IMR-90 (cell line): ENCODE data around the gene GRIK3. TPM values are rescaled to one million over a fixed set of nuclear protein-coding genes. Genes with fewer than 3 reads are reported as not detected.

Source experiments
- ATAC-seq: fragments of 200-7000 bp; cut with Tn5 transposase; 2 replicates; pipeline ENCODE4 v1.9.1; 2020; ENCODE audit warnings: low read depth, mild to moderate bottlenecking, moderate library complexity
- BruUV-seq: library from RNA; stranded (reverse); fragments of 400-500 nt; replicated peaks from 2 replicates; lab custom pipeline; 2021; lab: Mats Ljungman, UMichigan
- CTCF ChIA-PET: fragments of 300-600 bp; formaldehyde crosslinking; extraction: SDS; loops from one replicate; lab custom pipeline; 2021; ENCODE audit warnings: antibody characterized with exemption; lab: Yijun Ruan, JAX
- POLR2A ChIA-PET: fragments of 300-600 bp; sonication (Branson Sonifier 250); formaldehyde crosslinking; loops from one replicate; lab custom pipeline; 2022; ENCODE audit warnings: antibody characterized with exemption; ENCODE audit not compliant: unreplicated experiment; lab: Charles Lee
- DNase-seq: peaks from one replicate; pipeline ENCODE4 v3.0.0; 2013
- H2AFZ ChIP-seq: replicated peaks from 2 replicates; pipeline ENCODE3; 2013; ENCODE audit warnings: low read length, mild to moderate bottlenecking; ENCODE audit not compliant: poor library complexity
- H2AK5ac ChIP-seq: 2 replicates; pipeline ENCODE4 v1.6.1; 2013; ENCODE audit warnings: low read depth, low read length, inconsistent platforms
- H2AK9ac ChIP-seq: replicated peaks from 2 replicates; pipeline ENCODE3; 2013; ENCODE audit warnings: mild to moderate bottlenecking, low read depth, low read length, moderate library complexity; ENCODE audit not compliant: poor library complexity
- H2BK120ac ChIP-seq: 2 replicates; pipeline ENCODE4 v1.6.1; 2013; ENCODE audit warnings: low read depth, low read length, inconsistent platforms
- H2BK15ac ChIP-seq: 3 replicates; pipeline ENCODE4 v1.6.1; 2013; ENCODE audit warnings: low read depth, low read length, inconsistent platforms
- H2BK20ac ChIP-seq: 2 replicates; pipeline ENCODE4 v1.6.1; 2013; ENCODE audit warnings: low read depth, mild to moderate bottlenecking, inconsistent platforms, low read length, moderate library complexity
- H2BK5ac ChIP-seq: 2 replicates; pipeline ENCODE4 v1.6.1; 2013; ENCODE audit warnings: mild to moderate bottlenecking, low read depth, low read length, inconsistent platforms; ENCODE audit not compliant: poor library complexity, severe bottlenecking
- H3K14ac ChIP-seq: replicated peaks from 2 replicates; pipeline ENCODE4 v1.6.1; 2013; ENCODE audit warnings: low read depth, low read length, inconsistent platforms
- H3K18ac ChIP-seq: 2 replicates; pipeline ENCODE4 v1.6.1; 2013; ENCODE audit warnings: low read depth, low read length, control low read depth
- H3K23ac ChIP-seq: 2 replicates; pipeline ENCODE4 v1.6.1; 2013; ENCODE audit warnings: low read depth, low read length, inconsistent platforms
- H3K27ac ChIP-seq: 2 replicates; pipeline ENCODE4 v1.5.1; 2013; ENCODE audit warnings: mild to moderate bottlenecking, control low read depth, low read length; ENCODE audit not compliant: insufficient read depth
- H3K27me3 ChIP-seq: 2 replicates; pipeline ENCODE4 v1.6.1; 2013; ENCODE audit warnings: low read length; ENCODE audit not compliant: control insufficient read depth, insufficient read depth
- H3K36me3 ChIP-seq: 2 replicates; pipeline ENCODE4 v1.6.1; 2013; ENCODE audit warnings: low read length, mixed read lengths; ENCODE audit not compliant: control insufficient read depth, insufficient read depth
- H3K4ac ChIP-seq: 2 replicates; pipeline ENCODE4 v1.6.1; 2013; ENCODE audit warnings: low read depth, low read length, inconsistent platforms
- H3K4me1 ChIP-seq: 2 replicates; pipeline ENCODE4 v1.6.1; 2013; ENCODE audit warnings: low read length, mixed read lengths; ENCODE audit not compliant: control insufficient read depth, insufficient read depth
- H3K4me2 ChIP-seq: 2 replicates; pipeline ENCODE4 v1.6.1; 2013; ENCODE audit warnings: low read depth, mild to moderate bottlenecking, control low read depth, low read length, moderate library complexity
- H3K4me3 ChIP-seq: 2 replicates; pipeline ENCODE4 v1.5.1; 2013; ENCODE audit warnings: low read depth, mild to moderate bottlenecking, control low read depth, low read length, moderate library complexity; ENCODE audit not compliant: insufficient read depth
- H3K56ac ChIP-seq: 2 replicates; pipeline ENCODE4 v1.6.1; 2013; ENCODE audit warnings: low read length, inconsistent platforms; ENCODE audit not compliant: insufficient read depth; ENCODE audit errors: extremely low read depth
- H3K79me1 ChIP-seq, 2 experiments: 2 replicates each; pipeline ENCODE4 v1.6.1; 2013; ENCODE audit warnings: low read length in 2 of 2, inconsistent platforms in 1 of 2, low read depth in 1 of 2
- H3K9ac ChIP-seq: 2 replicates; pipeline ENCODE4 v1.6.1; 2013; ENCODE audit warnings: low read depth, low read length, control low read depth
- H3K9me1 ChIP-seq: 2 replicates; pipeline ENCODE4 v1.6.1; 2013; ENCODE audit warnings: low read length, inconsistent platforms; ENCODE audit not compliant: insufficient read depth
- H3K9me3 ChIP-seq: 2 replicates; pipeline ENCODE4 v1.6.1; 2013; ENCODE audit warnings: low read length; ENCODE audit not compliant: control insufficient read depth, insufficient read depth
- H4K20me1 ChIP-seq: 2 replicates; pipeline ENCODE4 v1.6.1; 2013; ENCODE audit warnings: low read length, inconsistent platforms; ENCODE audit not compliant: insufficient read depth
- H4K5ac ChIP-seq: 2 replicates; pipeline ENCODE4 v1.6.1; 2013; ENCODE audit warnings: mild to moderate bottlenecking, low read depth, low read length, control low read depth
- H4K8ac ChIP-seq, 2 experiments: 2 replicates each; pipeline ENCODE4 v1.6.1; 2013; ENCODE audit warnings: low read depth in 2 of 2, low read length in 2 of 2, control low read depth in 1 of 2, inconsistent platforms in 1 of 2
- H4K91ac ChIP-seq: 2 replicates; pipeline ENCODE4 v1.6.1; 2013; ENCODE audit warnings: low read depth, low read length, inconsistent platforms; ENCODE audit not compliant: insufficient read depth
- CEBPB ChIP-seq: IDR thresholded peaks from 2 replicates; pipeline ENCODE4 v1.6.1; 2012; ENCODE audit warnings: low read depth, low read length, improper control_type of control experiment
- CHD1 ChIP-seq: IDR thresholded peaks from 2 replicates; pipeline ENCODE4 v1.6.1; 2012; ENCODE audit warnings: low read depth, low read length, improper control_type of control experiment
- CTCF ChIP-seq: conservative IDR thresholded peaks from 2 replicates; pipeline ENCODE4 v1.5.1; 2012; ENCODE audit warnings: mild to moderate bottlenecking, low read depth, low read length, improper control_type of control experiment
- ELK1 ChIP-seq: fragments of 150-350 bp; IDR thresholded peaks from 2 replicates; pipeline ENCODE4 v1.6.1; 2016; ENCODE audit warnings: low read depth, mild to moderate bottlenecking, low read length, moderate library complexity, borderline replicate concordance
- MAFK ChIP-seq: IDR thresholded peaks from 2 replicates; pipeline ENCODE4 v1.6.1; 2012; ENCODE audit warnings: low read depth, low read length, improper control_type of control experiment
- RCOR1 ChIP-seq: IDR thresholded peaks from 2 replicates; pipeline ENCODE4 v1.6.1; 2012; ENCODE audit warnings: mild to moderate bottlenecking, low read length, improper control_type of control experiment; ENCODE audit not compliant: insufficient replicate concordance
- RFX5 ChIP-seq: IDR thresholded peaks from 2 replicates; pipeline ENCODE4 v1.8.0; 2012; ENCODE audit warnings: low read depth, mild to moderate bottlenecking, low read length, moderate library complexity
- whole genome bisulfite sequencing, 2 experiments: methylation state at CpG; one replicate each; pipeline versions ENCODE4 v1.1.5 to v1.1.7; 2013; ENCODE audit warnings: missing lambda C conversion rate in 2 of 2; ENCODE audit not compliant: insufficient read length in 1 of 2; ENCODE audit errors: extremely low coverage in 2 of 2; 5-methylcytosine and 5-hydroxymethylcytosine counted together
- dilution Hi-C: fragments of 300-500 bp; cut with HindIII; formaldehyde crosslinking; loops from one replicate; pipeline ENCODE4 v1.14.3; 2018; ENCODE audit warnings: low sequenced_read_pairs; ENCODE audit not compliant: unreplicated experiment
- in situ Hi-C: fragments of 300-500 bp; cut with MboI; formaldehyde crosslinking; loops from 3 replicates; pipeline ENCODE4 v1.14.3; 2019; ENCODE audit warnings: low sequenced_read_pairs, inconsistent platforms, mixed read lengths
- intact Hi-C: fragments of 100-400 bp; cut with micrococcal nuclease; formaldehyde crosslinking; loops from 2 replicates; pipeline ENCODE4 v1.10.0; 2022
- polyA plus RNA-seq, 3 experiments: library from polyadenylated mRNA; depleted of rRNA; stranded (reverse); fragments of >200 nt; gene quantifications; 2 replicates each; pipeline ENCODE4 v1.2.3, GENCODE V29; 2012; ENCODE audit warnings: low replicate concordance in 1 of 3
- total RNA-seq: library from RNA; depleted of rRNA; stranded (reverse); fragments of >200 nt; gene quantifications from 2 replicates; pipeline ENCODE4 v1.2.3, GENCODE V29; 2012

GRIK3 gene
- total and polyA plus RNA-seq, 2 of the 4 experiments (the other 2 are of a cell fraction): not detected

- dilution Hi-C loops (no loop called here), in situ Hi-C loops (no loop called here), intact Hi-C loops (no loop called here)
- Histone ChIP-seq H3K18ac (no peak overlapping the region), H3K56ac (no peak overlapping the region), H3K23ac (no peak overlapping the region), H3K9me3 (no peaks in the 10 kb centered on the region), H3K4me1 (no peaks in the 10 kb centered on the region), H3K36me3 (no peaks in the 10 kb centered on the region), H2BK5ac (no peak overlapping the region), H3K4me3 (no peak overlapping the region), H2AK5ac (no peak overlapping the region), H4K20me1 (no peaks in the 10 kb centered on the region), H4K91ac (no peak overlapping the region), H2BK120ac (no peak overlapping the region), H3K4me2 (no peak overlapping the region), H3K14ac (no peak overlapping the region), H3K79me1 (no peaks in the 10 kb centered on the region), H2BK20ac (no peak overlapping the region), H3K9ac (no peak overlapping the region), H4K8ac (no peak overlapping the region), H3K4ac (no peak overlapping the region), H2AK9ac (no peak overlapping the region), H3K27ac (no peak overlapping the region), H2AFZ (no peak overlapping the region), H2BK15ac (no peak overlapping the region), H3K27me3 (no peaks in the 10 kb centered on the region), H3K9me1 (no peaks in the 10 kb centered on the region), H4K5ac (no peak overlapping the region)
- no TSS peak for BruUV-seq
- CTCF ChIA-PET: no interaction called here
- TF ChIP-seq RFX5 (no peak), CHD1 (no peak), CEBPB (no peak), MAFK (no peak), CTCF (no peak), ELK1 (no peak), RCOR1 (no peak)
- DNase-seq (no peak), ATAC-seq (no peak)
- WGBS, 2 experiments: 0% methylated on average over 1 of the region's 3 CpGs; no CpG with 5 or more reads in 1 of the 2 experiments
- POLR2A ChIA-PET: no interaction called here
Measured at GRCh38 chr1:36776256-36776655, 258.1 kb downstream of the GRIK3 start.
